CD4-positive, CD25-positive, alpha-beta regulatory T cell (primary cell): Measurements from ENCODE around the gene OR2T4. TPM values are rescaled to one million over a fixed set of nuclear protein-coding genes. Genes with fewer than 3 reads are reported as not detected.

ENCODE experiments used
- ATAC-seq, 2 donors: fragments of 150-1000 bp; cut with Tn5 transposase; one replicate each; pipeline ENCODE4 v1.10.0; 2021; ENCODE audit warnings: low read depth in 2 of 2, moderate number of reproducible peaks in 2 of 2, moderate library complexity in 1 of 2
- DNase-seq, 3 donors: peaks; one replicate each; pipeline versions ENCODE4 v3.0.0 to v3.0.0-alpha.2; 2012 to 2022; ENCODE audit warnings: mixed read lengths in 1 of 3
- H3K27ac ChIP-seq: one replicate; pipeline ENCODE4 v1.7.0; 2013; ENCODE audit warnings: mild to moderate bottlenecking, low read length; ENCODE audit not compliant: insufficient read depth, poor library complexity, severe bottlenecking
- H3K27me3 ChIP-seq: one replicate; pipeline ENCODE4 v1.7.0; 2013; ENCODE audit warnings: low read length; ENCODE audit not compliant: control insufficient read depth, insufficient read depth
- H3K36me3 ChIP-seq: one replicate; pipeline ENCODE4 v1.7.0; 2013; ENCODE audit warnings: mild to moderate bottlenecking, low read length, moderate library complexity; ENCODE audit not compliant: control insufficient read depth, insufficient read depth
- H3K4me1 ChIP-seq: 2 replicates; pipeline ENCODE4 v1.7.0; 2013; ENCODE audit warnings: mild to moderate bottlenecking, low read length; ENCODE audit not compliant: insufficient read depth, control insufficient read depth, poor library complexity, severe bottlenecking
- H3K4me3 ChIP-seq: one replicate; pipeline ENCODE4 v1.7.0; 2013; ENCODE audit warnings: low read depth, mild to moderate bottlenecking, low read length, moderate library complexity
- H3K9me3 ChIP-seq, 2 experiments: 1 replicate in 1 of 2; 2 replicates in 1 of 2; pipeline ENCODE4 v1.7.0; 2013; ENCODE audit warnings: low read length in 2 of 2, mild to moderate bottlenecking in 1 of 2, moderate library complexity in 1 of 2; ENCODE audit not compliant: control insufficient read depth in 2 of 2
- H3K27ac Mint-ChIP-seq, 3 donors: one replicate each; pipeline ENCODE4 v1.8.0; 2020 to 2022; ENCODE audit warnings: mild to moderate bottlenecking in 3 of 3, mixed read lengths in 3 of 3, moderate library complexity in 2 of 3
- H3K27me3 Mint-ChIP-seq: one replicate; pipeline ENCODE4 v1.8.0; 2022; ENCODE audit warnings: mild to moderate bottlenecking, mixed read lengths
- H3K36me3 Mint-ChIP-seq: one replicate; pipeline ENCODE4 v1.8.0; 2020; ENCODE audit warnings: mixed read lengths
- H3K4me1 Mint-ChIP-seq, 4 donors: one replicate each; pipeline ENCODE4 v1.8.0; 2020 to 2022; ENCODE audit warnings: mixed read lengths in 4 of 4, mild to moderate bottlenecking in 1 of 4
- H3K4me3 Mint-ChIP-seq, 4 donors: one replicate each; pipeline ENCODE4 v1.8.0; 2020 to 2022; ENCODE audit warnings: mild to moderate bottlenecking in 4 of 4, mixed read lengths in 4 of 4, moderate library complexity in 3 of 4
- H3K9me3 Mint-ChIP-seq, 7 donors: one replicate each; pipeline ENCODE4 v1.8.0; 2020 to 2022; ENCODE audit warnings: mixed read lengths in 7 of 7, mild to moderate bottlenecking in 3 of 7, moderate library complexity in 2 of 7
- polyA plus RNA-seq, 4 donors: library from polyadenylated mRNA; unstranded; fragments of 300-500 nt; fragmentation: Illumina TruSeq; gene quantifications; one replicate each; pipeline ENCODE4 v1.2.3, GENCODE V29; 2021
- total RNA-seq: library from RNA; stranded (reverse); gene quantifications from one replicate; pipeline ENCODE4 v1.2.3, GENCODE V29; 2022

The OR2T4 gene
- total and polyA plus RNA-seq, 5 donors from 2014 or later: not detected

GRCh38 chr1:248373761-248374160 lies 12.3 kb downstream of the OR2T4 start:
- H3K9me3 ChIP-seq: no peaks in the 10 kb centered on the region
- Mint-ChIP-seq H3K4me1 (peaks cover 0 to 16% (median 4%) of the 10 kb centered on the region in 4 donors), H3K4me3 (no peak overlapping the region), H3K36me3 (no peaks in the 10 kb centered on the region), H3K27ac (peak overlapping the region in 1 of 3 donors; percentile 16), H3K9me3 (no peaks in the 10 kb centered on the region), H3K27me3 (no peaks in the 10 kb centered on the region)
- no peak for ATAC-seq
- H3K4me3 ChIP-seq: no peak overlapping the region
- no peaks in the 10 kb centered on the region for H3K27me3 ChIP-seq
- no peaks in the 10 kb centered on the region for H3K4me1 ChIP-seq
- no peaks in the 10 kb centered on the region for H3K36me3 ChIP-seq
- no peak for DNase-seq
- H3K27ac ChIP-seq: no peak overlapping the region

- DNase-seq (no peak), ATAC-seq (no peak)
- no peak within 1 kb of the TSS for H3K4me3 Mint-ChIP-seq
- H3K4me1 Mint-ChIP-seq: peaks cover 0 to 16% (median 4%) of the 10 kb centered on the region in 4 donors
- no peaks in the 10 kb centered on the region for H3K36me3 Mint-ChIP-seq
- Histone ChIP-seq H3K9me3 (no peaks in the 10 kb centered on the region), H3K27ac (no peak within 1 kb of the TSS), H3K4me1 (no peaks in the 10 kb centered on the region), H3K36me3 (no peaks in the 10 kb centered on the region), H3K4me3 (no peak within 1 kb of the TSS), H3K27me3 (no peaks in the 10 kb centered on the region)
- H3K9me3 Mint-ChIP-seq: no peaks in the 10 kb centered on the region
- H3K27ac Mint-ChIP-seq: no peak within 1 kb of the TSS
- no peaks in the 10 kb centered on the region for H3K27me3 Mint-ChIP-seq
Observed at GRCh38 chr1:248375446-248375845, 14.0 kb downstream of the OR2T4 start, which contains the start of gene OR2T6. TSS of gene OR2T6 (plus strand) at chr1:248375746. CDS start at chr1:248387609, 11,863 bp downstream.

- Histone ChIP-seq H3K36me3 (no peaks in the 10 kb centered on the region), H3K4me3 (no peak overlapping the region), H3K27ac (no peak overlapping the region), H3K4me1 (no peaks in the 10 kb centered on the region), H3K27me3 (no peaks in the 10 kb centered on the region), H3K9me3 (no peaks in the 10 kb centered on the region)
- no peaks in the 10 kb centered on the region for H3K36me3 Mint-ChIP-seq
- H3K9me3 Mint-ChIP-seq: no peaks in the 10 kb centered on the region
- H3K27ac Mint-ChIP-seq: no peak overlapping the region
- peaks cover 0 to 15% (median 4%) of the 10 kb centered on the region in 4 donors for H3K4me1 Mint-ChIP-seq
- no peak overlapping the region for H3K4me3 Mint-ChIP-seq
- no peak for DNase-seq
- H3K27me3 Mint-ChIP-seq: no peaks in the 10 kb centered on the region
- no peak for ATAC-seq
Observed at GRCh38 chr1:248376916-248377315, 15.5 kb downstream of the OR2T4 start.

GRCh38 chr1:248380854-248381253 lies 19.4 kb downstream of the OR2T4 start:
- H3K9me3 Mint-ChIP-seq: no peaks in the 10 kb centered on the region

GRCh38 chr1:248388426-248388825 lies 27.0 kb downstream of the OR2T4 start:
- peaks cover 0 to 9% (median 1%) of the 10 kb centered on the region in 7 donors for H3K9me3 Mint-ChIP-seq
- H3K4me1 Mint-ChIP-seq: no peaks in the 10 kb centered on the region
- no peak overlapping the region for H3K4me3 Mint-ChIP-seq
- no peaks in the 10 kb centered on the region for H3K36me3 Mint-ChIP-seq
- ATAC-seq: no peak
- H3K27ac Mint-ChIP-seq: no peak overlapping the region
- Histone ChIP-seq H3K27me3 (no peaks in the 10 kb centered on the region), H3K4me3 (no peak overlapping the region), H3K4me1 (no peaks in the 10 kb centered on the region), H3K36me3 (no peaks in the 10 kb centered on the region), H3K27ac (no peak overlapping the region), H3K9me3 (no peaks in the 10 kb centered on the region)
- no peak for DNase-seq
- no peaks in the 10 kb centered on the region for H3K27me3 Mint-ChIP-seq

More at GRCh38 chr1:248380854-248381253, 19.4 kb downstream of the OR2T4 start:
- no peak overlapping the region for H3K4me3 Mint-ChIP-seq
- H3K4me3 ChIP-seq: no peak overlapping the region
- H3K4me1 ChIP-seq: no peaks in the 10 kb centered on the region
- no peak overlapping the region for H3K27ac ChIP-seq
- DNase-seq (no peak), ATAC-seq (no peak)
- no peaks in the 10 kb centered on the region for H3K36me3 ChIP-seq
- H3K4me1 Mint-ChIP-seq: no peaks in the 10 kb centered on the region
- no peaks in the 10 kb centered on the region for H3K27me3 ChIP-seq
- H3K9me3 ChIP-seq: no peaks in the 10 kb centered on the region
- no peak overlapping the region for H3K27ac Mint-ChIP-seq
- no peaks in the 10 kb centered on the region for H3K27me3 Mint-ChIP-seq
- H3K36me3 Mint-ChIP-seq: no peaks in the 10 kb centered on the region

GRCh38 chr1:248393050-248393449 lies 31.6 kb downstream of the OR2T4 start:
- ATAC-seq (no peak), DNase-seq (no peak)
- H3K4me1 Mint-ChIP-seq: no peaks in the 10 kb centered on the region
- Histone ChIP-seq H3K27ac (no peak overlapping the region), H3K27me3 (no peaks in the 10 kb centered on the region), H3K4me1 (no peaks in the 10 kb centered on the region), H3K4me3 (no peak overlapping the region), H3K9me3 (no peaks in the 10 kb centered on the region), H3K36me3 (no peaks in the 10 kb centered on the region)
- no peaks in the 10 kb centered on the region for H3K27me3 Mint-ChIP-seq
- no peaks in the 10 kb centered on the region for H3K36me3 Mint-ChIP-seq
- peaks cover 0 to 12% (median 6%) of the 10 kb centered on the region in 7 donors for H3K9me3 Mint-ChIP-seq
- no peak overlapping the region for H3K4me3 Mint-ChIP-seq
- H3K27ac Mint-ChIP-seq: no peak overlapping the region

- H3K27ac Mint-ChIP-seq: no peak within 1 kb of the TSS
- H3K27me3 ChIP-seq: no peaks in the 10 kb centered on the region
- H3K4me1 Mint-ChIP-seq: no peaks in the 10 kb centered on the region
Observed at GRCh38 chr1:248402748-248403147, 41.3 kb downstream of the OR2T4 start, which contains the start of gene OR2T1. TSS of gene OR2T1 (plus strand) at chr1:248403048. CDS start at chr1:248406148, 3,100 bp downstream.

GRCh38 chr1:248404024-248404423 lies 42.6 kb downstream of the OR2T4 start:
- Histone ChIP-seq H3K27me3 (no peaks in the 10 kb centered on the region), H3K4me1 (no peaks in the 10 kb centered on the region), H3K27ac (no peak overlapping the region), H3K9me3 (peaks cover 0 to 2% of the 10 kb centered on the region in 2 experiments), H3K4me3 (no peak overlapping the region), H3K36me3 (no peaks in the 10 kb centered on the region)
- no peaks in the 10 kb centered on the region for H3K36me3 Mint-ChIP-seq
- DNase-seq (peak in 2 of 3 donors; percentile 1 to 45), ATAC-seq (no peak)
- no peak overlapping the region for H3K4me3 Mint-ChIP-seq
- peaks cover 0 to 2% (median 2%) of the 10 kb centered on the region in 7 donors for H3K9me3 Mint-ChIP-seq
- peak overlapping the region in 1 of 3 donors; percentile 0 for H3K27ac Mint-ChIP-seq
- no peaks in the 10 kb centered on the region for H3K4me1 Mint-ChIP-seq
- no peaks in the 10 kb centered on the region for H3K27me3 Mint-ChIP-seq

More at GRCh38 chr1:248402748-248403147, 41.3 kb downstream of the OR2T4 start, which contains the start of gene OR2T1:
- H3K4me3 ChIP-seq: no peak within 1 kb of the TSS
- H3K9me3 ChIP-seq: peaks cover 0 to 2% of the 10 kb centered on the region in 2 experiments
- H3K27me3 Mint-ChIP-seq: no peaks in the 10 kb centered on the region
- ATAC-seq (no peak), DNase-seq (no peak)
- H3K4me1 ChIP-seq: no peaks in the 10 kb centered on the region
- H3K36me3 ChIP-seq: no peaks in the 10 kb centered on the region
- H3K4me3 Mint-ChIP-seq: no peak within 1 kb of the TSS
- H3K36me3 Mint-ChIP-seq: no peaks in the 10 kb centered on the region
- H3K27ac ChIP-seq: no peak within 1 kb of the TSS
- peaks cover 0 to 2% (median 0%) of the 10 kb centered on the region in 7 donors for H3K9me3 Mint-ChIP-seq
